HEK293 (cell line): ENCODE measurements around the gene TIAM1.

ENCODE experiments used
- IKZF3 ChIP-seq: fragments of 450-650 bp; IDR thresholded peaks from 2 replicates; pipeline ENCODE4 v1.5.0; 2018; ENCODE audit warnings: missing biosample characterization, mild to moderate bottlenecking, missing genetic modification characterization, moderate library complexity
- KLF17 ChIP-seq: fragments of 450-650 bp; formaldehyde crosslinking; IDR thresholded peaks from 2 replicates; pipeline ENCODE4 v1.5.1; 2016; ENCODE audit warnings: missing biosample characterization, missing genetic modification characterization
- KLF8 ChIP-seq: fragments of 450-650 bp; formaldehyde crosslinking; IDR thresholded peaks from 2 replicates; pipeline ENCODE4 v1.5.1; 2016; ENCODE audit warnings: missing biosample characterization, missing genetic modification characterization
- ZBTB11 ChIP-seq: fragments of 450-650 bp; formaldehyde crosslinking; conservative IDR thresholded peaks from 2 replicates; pipeline ENCODE4 v1.5.1; 2016; ENCODE audit warnings: low read depth, missing biosample characterization, missing genetic modification characterization
- ZNF311 ChIP-seq: fragments of 450-650 bp; formaldehyde crosslinking; IDR thresholded peaks from 2 replicates; pipeline ENCODE4 v1.5.1; 2017; ENCODE audit warnings: missing biosample characterization, missing genetic modification characterization, borderline replicate concordance
- ZNF335 ChIP-seq: fragments of 450-650 bp; formaldehyde crosslinking; conservative IDR thresholded peaks from 2 replicates; pipeline ENCODE4 v1.5.1; 2016; ENCODE audit warnings: missing biosample characterization, missing genetic modification characterization
- ZNF423 ChIP-seq: fragments of 450-650 bp; formaldehyde crosslinking; IDR thresholded peaks from 2 replicates; pipeline ENCODE4 v1.5.1; 2016; ENCODE audit warnings: missing biosample characterization, missing genetic modification characterization
- ZNF518A ChIP-seq: fragments of 450-650 bp; formaldehyde crosslinking; conservative IDR thresholded peaks from 2 replicates; pipeline ENCODE4 v1.5.1; 2016; ENCODE audit warnings: low read depth, missing biosample characterization, missing genetic modification characterization
- ZNF560 ChIP-seq: fragments of 450-650 bp; formaldehyde crosslinking; IDR thresholded peaks from 2 replicates; pipeline ENCODE4 v1.5.1; 2017; ENCODE audit warnings: missing biosample characterization, missing genetic modification characterization, borderline replicate concordance
- ZNF660 ChIP-seq: fragments of 450-650 bp; IDR thresholded peaks from 2 replicates; pipeline ENCODE4 v1.5.1; 2018; ENCODE audit warnings: missing biosample characterization, mild to moderate bottlenecking, missing genetic modification characterization
- ZNF704 ChIP-seq: fragments of 450-650 bp; formaldehyde crosslinking; IDR thresholded peaks from 2 replicates; pipeline ENCODE4 v1.5.1; 2016; ENCODE audit warnings: missing biosample characterization, missing genetic modification characterization
- TF ChIP-seq, protein P1 (sequence below): fragments of 450-650 bp; formaldehyde crosslinking; IDR thresholded peaks from 2 replicates; pipeline ENCODE4 v1.5.1; 2017; ENCODE audit warnings: missing biosample characterization, missing genetic modification characterization
- TF ChIP-seq, protein P2 (sequence below): fragments of 450-650 bp; formaldehyde crosslinking; IDR thresholded peaks from 2 replicates; pipeline ENCODE4 v1.5.1; 2016; ENCODE audit warnings: missing biosample characterization, missing genetic modification characterization
- TF ChIP-seq, protein P3 (sequence below): fragments of 450-650 bp; IDR thresholded peaks from 2 replicates; pipeline ENCODE4 v1.5.1; 2018; ENCODE audit warnings: missing biosample characterization, missing genetic modification characterization
- TF ChIP-seq, protein P4 (sequence below): fragments of 450-650 bp; formaldehyde crosslinking; IDR thresholded peaks from 2 replicates; pipeline ENCODE4 v1.5.1; 2016; ENCODE audit warnings: missing biosample characterization, missing genetic modification characterization

The TIAM1 gene

GRCh38 chr21:31343680-31344480, at the start of gene TIAM1 (continued):
- no peak for TF ChIP-seq ZNF423 (tag by site-specific recombination)
- TF ChIP-seq ZNF704 = no peak
- TF ChIP-seq, protein P1, sequence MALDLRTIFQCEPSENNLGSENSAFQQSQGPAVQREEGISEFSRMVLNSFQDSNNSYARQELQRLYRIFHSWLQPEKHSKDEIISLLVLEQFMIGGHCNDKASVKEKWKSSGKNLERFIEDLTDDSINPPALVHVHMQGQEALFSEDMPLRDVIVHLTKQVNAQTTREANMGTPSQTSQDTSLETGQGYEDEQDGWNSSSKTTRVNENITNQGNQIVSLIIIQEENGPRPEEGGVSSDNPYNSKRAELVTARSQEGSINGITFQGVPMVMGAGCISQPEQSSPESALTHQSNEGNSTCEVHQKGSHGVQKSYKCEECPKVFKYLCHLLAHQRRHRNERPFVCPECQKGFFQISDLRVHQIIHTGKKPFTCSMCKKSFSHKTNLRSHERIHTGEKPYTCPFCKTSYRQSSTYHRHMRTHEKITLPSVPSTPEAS (tag by site-specific recombination) = no peak
- TF ChIP-seq ZNF660 = peak; percentile 51; the same call in 1 of the 2 replicates
- TF ChIP-seq KLF17 (tag by site-specific recombination) = peak; percentile 29; the same call in 1 of the 2 replicates
- TF ChIP-seq ZNF560 (tag by site-specific recombination) = no peak
- no peak; the same call in 1 of the 2 replicates for TF ChIP-seq ZNF518A
- no peak for TF ChIP-seq ZBTB11
- peak; percentile 81 for TF ChIP-seq IKZF3 (tag by site-specific recombination)
- TF ChIP-seq, protein P2, sequence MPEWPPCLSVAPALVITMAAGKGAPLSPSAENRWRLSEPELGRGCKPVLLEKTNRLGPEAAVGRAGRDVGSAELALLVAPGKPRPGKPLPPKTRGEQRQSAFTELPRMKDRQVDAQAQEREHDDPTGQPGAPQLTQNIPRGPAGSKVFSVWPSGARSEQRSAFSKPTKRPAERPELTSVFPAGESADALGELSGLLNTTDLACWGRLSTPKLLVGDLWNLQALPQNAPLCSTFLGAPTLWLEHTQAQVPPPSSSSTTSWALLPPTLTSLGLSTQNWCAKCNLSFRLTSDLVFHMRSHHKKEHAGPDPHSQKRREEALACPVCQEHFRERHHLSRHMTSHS (tag by site-specific recombination) = no peak
- TF ChIP-seq ZNF311 (tag by site-specific recombination) = no peak
- TF ChIP-seq, protein P3, sequence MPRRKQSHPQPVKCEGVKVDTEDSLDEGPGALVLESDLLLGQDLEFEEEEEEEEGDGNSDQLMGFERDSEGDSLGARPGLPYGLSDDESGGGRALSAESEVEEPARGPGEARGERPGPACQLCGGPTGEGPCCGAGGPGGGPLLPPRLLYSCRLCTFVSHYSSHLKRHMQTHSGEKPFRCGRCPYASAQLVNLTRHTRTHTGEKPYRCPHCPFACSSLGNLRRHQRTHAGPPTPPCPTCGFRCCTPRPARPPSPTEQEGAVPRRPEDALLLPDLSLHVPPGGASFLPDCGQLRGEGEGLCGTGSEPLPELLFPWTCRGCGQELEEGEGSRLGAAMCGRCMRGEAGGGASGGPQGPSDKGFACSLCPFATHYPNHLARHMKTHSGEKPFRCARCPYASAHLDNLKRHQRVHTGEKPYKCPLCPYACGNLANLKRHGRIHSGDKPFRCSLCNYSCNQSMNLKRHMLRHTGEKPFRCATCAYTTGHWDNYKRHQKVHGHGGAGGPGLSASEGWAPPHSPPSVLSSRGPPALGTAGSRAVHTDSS = peak; percentile 57; the same call in 1 of the 2 replicates
- TF ChIP-seq ZNF335 (tag by site-specific recombination) = 0 out of 2 replicates have a peak, but pooled peaks have one; percentile 24
- TF ChIP-seq, protein P4, sequence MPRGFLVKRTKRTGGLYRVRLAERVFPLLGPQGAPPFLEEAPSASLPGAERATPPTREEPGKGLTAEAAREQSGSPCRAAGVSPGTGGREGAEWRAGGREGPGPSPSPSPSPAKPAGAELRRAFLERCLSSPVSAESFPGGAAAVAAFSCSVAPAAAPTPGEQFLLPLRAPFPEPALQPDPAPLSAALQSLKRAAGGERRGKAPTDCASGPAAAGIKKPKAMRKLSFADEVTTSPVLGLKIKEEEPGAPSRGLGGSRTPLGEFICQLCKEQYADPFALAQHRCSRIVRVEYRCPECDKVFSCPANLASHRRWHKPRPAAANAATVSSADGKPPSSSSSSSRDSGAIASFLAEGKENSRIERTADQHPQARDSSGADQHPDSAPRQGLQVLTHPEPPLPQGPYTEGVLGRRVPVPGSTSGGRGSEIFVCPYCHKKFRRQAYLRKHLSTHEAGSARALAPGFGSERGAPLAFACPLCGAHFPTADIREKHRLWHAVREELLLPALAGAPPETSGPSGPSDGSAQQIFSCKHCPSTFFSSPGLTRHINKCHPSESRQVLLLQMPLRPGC (tag by site-specific recombination) = no peak
- peak; percentile 69 for TF ChIP-seq KLF8 (tag by site-specific recombination)
